ENCODE measurements around the gene TTC34. TPM values are rescaled to one million over a fixed set of nuclear protein-coding genes. Genes with fewer than 3 reads are reported as not detected.

Gene TTC34
- total and polyA plus RNA-seq, 2 of the 13 experiments (the other 11 are each of a cell fraction or from before 2014, with no cell fraction given) = 0.07 to 0.11 TPM

DNA sequence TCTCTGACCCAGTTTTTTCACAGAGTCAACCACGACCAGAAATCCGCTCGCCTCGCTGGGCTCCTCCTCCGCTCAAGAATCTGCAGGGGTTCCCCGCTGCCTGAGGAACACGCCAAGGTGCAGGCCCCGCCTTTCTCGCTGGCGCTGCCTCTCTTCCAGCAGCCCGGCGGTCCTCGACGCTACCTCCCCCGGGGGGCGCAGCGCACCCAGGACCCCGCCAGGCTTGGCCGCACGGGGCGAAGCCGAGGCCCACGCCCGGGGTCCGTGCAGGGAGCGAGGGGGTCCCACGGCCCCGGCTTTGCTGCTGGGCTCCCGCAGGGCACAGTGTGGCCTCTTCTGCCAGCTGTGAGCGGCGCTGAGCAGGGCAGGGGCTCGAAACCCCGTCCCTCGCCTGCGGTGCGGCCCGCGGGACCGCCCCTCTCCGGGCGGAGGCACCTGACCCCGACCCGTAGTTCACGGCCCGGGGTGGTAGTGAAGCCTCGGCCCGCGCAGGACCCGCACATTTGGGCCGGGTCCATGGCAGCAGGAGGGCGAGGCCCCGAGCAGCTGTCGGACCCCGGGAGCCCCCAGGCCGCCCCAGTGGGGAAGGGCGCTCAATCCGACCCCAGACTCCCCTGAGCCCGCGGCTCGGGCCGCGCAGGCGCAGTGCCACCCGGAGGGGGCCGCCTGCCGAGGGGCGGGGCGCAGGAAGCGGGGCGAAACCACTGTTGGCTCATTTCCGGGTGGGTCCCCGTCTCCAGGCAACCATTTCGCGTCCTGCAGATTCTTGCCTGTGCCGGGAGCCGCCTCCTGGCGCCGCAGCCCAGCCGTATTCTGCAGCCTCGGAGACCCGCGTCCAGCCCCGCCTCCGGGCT is 158.7 kb downstream of the TTC34 start (continued):
- TF ChIP-seq ZNF629 (CRISPR knock-in tag; conservative IDR thresholded peaks at IDR 0.05) = 0 out of 2 replicates have a peak, but pooled peaks have one; percentile 21
- TF ChIP-seq CENPT (CRISPR knock-in tag; IDR thresholded peaks at IDR 0.05; ENCODE audit: low read depth) = no peak
- 0 out of 2 replicates have a peak, but pooled peaks have one; percentile 34 for TF ChIP-seq SIN3B (IDR thresholded peaks at IDR 0.05; ENCODE audit: low read length)
- no peak for TF ChIP-seq KLF9 (CRISPR knock-in tag; IDR thresholded peaks at IDR 0.05; ENCODE audit: low read depth)
- TF ChIP-seq FOXC1 (CRISPR knock-in tag; IDR thresholded peaks at IDR 0.05; ENCODE audit: borderline replicate concordance) = peak; percentile 52; the same call in 1 of the 2 replicates
- 0 out of 2 replicates have a peak, but pooled peaks have one; percentile 36 for TF ChIP-seq ZNF205 (CRISPR knock-in tag; IDR thresholded peaks at IDR 0.05)
- no peak for TF ChIP-seq ZNF577 (CRISPR knock-in tag; IDR thresholded peaks at IDR 0.05; ENCODE audit: borderline replicate concordance, low read depth)
- TF ChIP-seq MXD1 (CRISPR knock-in tag; IDR thresholded peaks at IDR 0.05) = peak; percentile 84
- no peak for TF ChIP-seq ZNF451 (CRISPR knock-in tag; IDR thresholded peaks at IDR 0.05)
- TF ChIP-seq, protein P1, sequence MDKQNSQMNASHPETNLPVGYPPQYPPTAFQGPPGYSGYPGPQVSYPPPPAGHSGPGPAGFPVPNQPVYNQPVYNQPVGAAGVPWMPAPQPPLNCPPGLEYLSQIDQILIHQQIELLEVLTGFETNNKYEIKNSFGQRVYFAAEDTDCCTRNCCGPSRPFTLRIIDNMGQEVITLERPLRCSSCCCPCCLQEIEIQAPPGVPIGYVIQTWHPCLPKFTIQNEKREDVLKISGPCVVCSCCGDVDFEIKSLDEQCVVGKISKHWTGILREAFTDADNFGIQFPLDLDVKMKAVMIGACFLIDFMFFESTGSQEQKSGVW (CRISPR knock-in tag; IDR thresholded peaks at IDR 0.05; ENCODE audit: borderline replicate concordance) = no peak
- TF ChIP-seq BRCA1 (CRISPR knock-in tag; IDR thresholded peaks at IDR 0.05) = no peak
- TF ChIP-seq, protein P2, sequence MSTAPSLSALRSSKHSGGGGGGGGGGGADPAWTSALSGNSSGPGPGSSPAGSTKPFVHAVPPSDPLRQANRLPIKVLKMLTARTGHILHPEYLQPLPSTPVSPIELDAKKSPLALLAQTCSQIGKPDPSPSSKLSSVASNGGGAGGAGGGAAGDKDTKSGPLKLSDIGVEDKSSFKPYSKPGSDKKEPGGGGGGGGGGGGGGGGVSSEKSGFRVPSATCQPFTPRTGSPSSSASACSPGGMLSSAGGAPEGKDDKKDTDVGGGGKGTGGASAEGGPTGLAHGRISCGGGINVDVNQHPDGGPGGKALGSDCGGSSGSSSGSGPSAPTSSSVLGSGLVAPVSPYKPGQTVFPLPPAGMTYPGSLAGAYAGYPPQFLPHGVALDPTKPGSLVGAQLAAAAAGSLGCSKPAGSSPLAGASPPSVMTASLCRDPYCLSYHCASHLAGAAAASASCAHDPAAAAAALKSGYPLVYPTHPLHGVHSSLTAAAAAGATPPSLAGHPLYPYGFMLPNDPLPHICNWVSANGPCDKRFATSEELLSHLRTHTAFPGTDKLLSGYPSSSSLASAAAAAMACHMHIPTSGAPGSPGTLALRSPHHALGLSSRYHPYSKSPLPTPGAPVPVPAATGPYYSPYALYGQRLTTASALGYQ (CRISPR knock-in tag; IDR thresholded peaks at IDR 0.05) = no peak
- TF ChIP-seq ZUFSP (CRISPR knock-in tag; IDR thresholded peaks at IDR 0.05; ENCODE audit: borderline replicate concordance) = no peak
- TF ChIP-seq ZNF772 (CRISPR knock-in tag; IDR thresholded peaks at IDR 0.05) = 0 out of 2 replicates have a peak, but pooled peaks have one; percentile 36
- TF ChIP-seq ZNF747 (CRISPR knock-in tag; IDR thresholded peaks at IDR 0.05; ENCODE audit: borderline replicate concordance) = 0 out of 2 replicates have a peak, but pooled peaks have one; percentile 26
- no peak for TF ChIP-seq CBX1 (IDR thresholded peaks at IDR 0.05; ENCODE audit: low read depth)
- TF ChIP-seq ZSCAN12 (CRISPR knock-in tag; IDR thresholded peaks at IDR 0.05) = no peak
- TF ChIP-seq EP300 (IDR thresholded peaks at IDR 0.05; ENCODE audit: low read depth in 2 of 2, low read length in 2 of 2) = no peak
- TF ChIP-seq EP300 (CRISPR knock-in tag; IDR thresholded peaks at IDR 0.05; ENCODE audit: borderline replicate concordance) = no peak
- TF ChIP-seq MED8 (CRISPR knock-in tag; IDR thresholded peaks at IDR 0.05; ENCODE audit: insufficient replicate concordance) = no peak
- peak; percentile 58; the same call in 1 of the 2 replicates for TF ChIP-seq MEIS1 (CRISPR knock-in tag; IDR thresholded peaks at IDR 0.05; ENCODE audit: borderline replicate concordance)
- TF ChIP-seq MXI1 (IDR thresholded peaks at IDR 0.05; ENCODE audit: borderline replicate concordance, low read depth, low read length) = peak; percentile 97
- peak; percentile 92 for TF ChIP-seq RFX1 (IDR thresholded peaks at IDR 0.05)
- no peak for TF ChIP-seq NRL (CRISPR knock-in tag; IDR thresholded peaks at IDR 0.05; ENCODE audit: borderline replicate concordance)

Data from HepG2 (cell line).